Upper lobe of left lung (tissue), 4 donors: Measurements from ENCODE around the gene PHGDH.

Experiments used
- CTCF ChIP-seq, 6 experiments: fragments of 450-650 bp in 4 of 6; fragments of 200-600 bp in 2 of 6; sonication (generic) in 2 of 6; IDR thresholded peaks; one replicate each; pipeline ENCODE4 v1.5.1; 2016 to 2019; ENCODE audit warnings: antibody characterized with exemption in 6 of 6
- EP300 ChIP-seq, 4 donors: sonication (generic); formaldehyde crosslinking; IDR thresholded peaks; one replicate each; pipeline ENCODE4 v1.5.1; 2017; ENCODE audit warnings: antibody characterized with exemption in 4 of 4, control low read depth in 2 of 4
- POLR2A ChIP-seq, 4 donors: fragments of 450-650 bp; IDR thresholded peaks; one replicate each; pipeline ENCODE4 v1.5.1; 2016 to 2017; ENCODE audit warnings: antibody characterized with exemption in 4 of 4, mild to moderate bottlenecking in 2 of 4

GRCh38 chr1:119729044-119729443, 17.3 kb downstream of the PHGDH start:
- TF ChIP-seq CTCF (IDR thresholded peaks at IDR 0.05) (no peak), POLR2A (IDR thresholded peaks at IDR 0.05) (no peak), EP300 (IDR thresholded peaks at IDR 0.05) (no peak)
